SK-N-MC (cell line): ENCODE measurements around the gene VWCE.

ENCODE experiments used
- DNase-seq: peaks from one replicate; pipeline ENCODE4 v3.0.0-alpha.2; 2011; ENCODE audit warnings: low read depth, low spot score
- H3K27ac ChIP-seq: fragments of 200-600 bp; sonication (generic); 2 replicates; pipeline ENCODE4 v1.5.1; 2016; ENCODE audit warnings: mixed run types
- H3K36me3 ChIP-seq: fragments of 200-600 bp; sonication (generic); 2 replicates; pipeline ENCODE4 v1.6.1; 2017; ENCODE audit warnings: antibody characterized with exemption, low read length, mixed read lengths; ENCODE audit not compliant: insufficient read depth
- H3K4me3 ChIP-seq: fragments of 200-600 bp; sonication (generic); 2 replicates; pipeline ENCODE4 v1.5.1; 2016
- H3K9ac ChIP-seq: fragments of 200-600 bp; sonication (generic); 2 replicates; pipeline ENCODE4 v1.8.0; 2017; ENCODE audit warnings: mixed run types, mixed read lengths; ENCODE audit not compliant: insufficient read length
- H3K9me3 ChIP-seq: fragments of 200-600 bp; sonication (generic); 2 replicates; pipeline ENCODE4 v1.6.1; 2017; ENCODE audit warnings: low read depth, mild to moderate bottlenecking, antibody characterized with exemption, low read length, moderate library complexity, mixed read lengths
- EZH2 ChIP-seq: fragments of 200-600 bp; sonication (generic); IDR thresholded peaks from one replicate; pipeline ENCODE4 v1.6.1; 2017; ENCODE audit warnings: antibody characterized with exemption
- FOXP2 ChIP-seq: optimal IDR thresholded peaks from 2 replicates; pipeline ENCODE3; 2011; ENCODE audit warnings: mild to moderate bottlenecking, moderate library complexity; ENCODE audit not compliant: insufficient read depth; ENCODE audit errors: extremely low read length, control extremely low read depth
- POLR2AphosphoS5 ChIP-seq: IDR thresholded peaks from 2 replicates; pipeline ENCODE4 v1.6.1; 2012; ENCODE audit warnings: mild to moderate bottlenecking, low read depth, low read length, borderline replicate concordance

VWCE gene

DNA sequence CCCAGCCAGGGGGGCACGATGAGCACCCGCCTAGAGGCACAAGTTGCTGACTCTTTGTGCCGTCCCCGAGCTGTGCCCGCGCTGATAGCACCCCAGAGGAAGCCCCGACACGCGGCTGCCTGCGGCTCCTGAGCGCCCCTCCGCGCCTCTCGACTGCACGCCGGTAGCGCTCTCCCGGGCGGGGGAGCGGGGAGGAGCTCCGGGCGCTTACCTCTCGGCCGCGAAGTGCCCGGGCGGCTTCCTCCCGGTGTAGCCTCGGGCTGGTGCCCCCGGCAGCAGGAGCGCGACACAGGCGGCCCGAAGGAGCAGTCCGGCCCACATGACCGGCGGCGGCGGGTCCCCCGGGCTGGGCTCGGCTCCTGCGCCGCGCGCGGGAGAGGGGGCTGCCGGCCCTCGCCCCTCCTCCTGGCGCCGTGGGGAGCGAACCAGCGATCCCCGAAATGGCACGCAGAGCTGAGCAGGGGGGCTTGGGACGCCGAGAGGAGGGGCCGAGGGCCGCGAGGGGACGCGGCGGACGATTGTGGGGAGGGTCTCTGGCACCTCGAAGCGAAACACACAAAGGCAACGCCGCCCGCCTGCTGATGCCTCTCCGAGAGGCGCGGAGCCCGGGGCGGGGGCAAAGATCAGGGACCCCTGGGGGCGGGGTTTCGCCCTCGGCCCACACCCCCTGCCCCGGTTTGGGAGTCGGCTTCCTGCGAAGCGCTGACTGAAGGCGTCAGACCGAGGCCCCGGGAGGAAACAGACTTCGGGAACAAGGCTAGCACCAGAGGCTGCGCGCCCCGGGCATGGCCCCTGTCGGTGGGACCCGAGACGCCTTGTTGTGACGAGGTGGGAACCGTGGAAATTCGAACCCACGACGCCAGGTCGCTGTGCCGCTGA is at the start of gene VWCE:
Gene VWCE, minus strand, starts transcription at position 600 of the 879 bp plus-strand sequence. Its CDS starts 279 bp downstream, at position 321.
- peak within 1 kb of the TSS; percentile 90 for H3K9ac ChIP-seq
- no peak for TF ChIP-seq EZH2
- peak; percentile 57; the same call in 1 of the 2 replicates for TF ChIP-seq POLR2AphosphoS5
- H3K36me3 ChIP-seq: peaks cover 6% of the 10 kb centered on the region; the same call in 1 of the 2 replicates
- peak within 1 kb of the TSS; percentile 19; the same call in 1 of the 2 replicates for H3K27ac ChIP-seq
- peak within 1 kb of the TSS; percentile 93 for H3K4me3 ChIP-seq
- DNase-seq: no peak
- H3K9me3 ChIP-seq: no peaks in the 10 kb centered on the region

DNA sequence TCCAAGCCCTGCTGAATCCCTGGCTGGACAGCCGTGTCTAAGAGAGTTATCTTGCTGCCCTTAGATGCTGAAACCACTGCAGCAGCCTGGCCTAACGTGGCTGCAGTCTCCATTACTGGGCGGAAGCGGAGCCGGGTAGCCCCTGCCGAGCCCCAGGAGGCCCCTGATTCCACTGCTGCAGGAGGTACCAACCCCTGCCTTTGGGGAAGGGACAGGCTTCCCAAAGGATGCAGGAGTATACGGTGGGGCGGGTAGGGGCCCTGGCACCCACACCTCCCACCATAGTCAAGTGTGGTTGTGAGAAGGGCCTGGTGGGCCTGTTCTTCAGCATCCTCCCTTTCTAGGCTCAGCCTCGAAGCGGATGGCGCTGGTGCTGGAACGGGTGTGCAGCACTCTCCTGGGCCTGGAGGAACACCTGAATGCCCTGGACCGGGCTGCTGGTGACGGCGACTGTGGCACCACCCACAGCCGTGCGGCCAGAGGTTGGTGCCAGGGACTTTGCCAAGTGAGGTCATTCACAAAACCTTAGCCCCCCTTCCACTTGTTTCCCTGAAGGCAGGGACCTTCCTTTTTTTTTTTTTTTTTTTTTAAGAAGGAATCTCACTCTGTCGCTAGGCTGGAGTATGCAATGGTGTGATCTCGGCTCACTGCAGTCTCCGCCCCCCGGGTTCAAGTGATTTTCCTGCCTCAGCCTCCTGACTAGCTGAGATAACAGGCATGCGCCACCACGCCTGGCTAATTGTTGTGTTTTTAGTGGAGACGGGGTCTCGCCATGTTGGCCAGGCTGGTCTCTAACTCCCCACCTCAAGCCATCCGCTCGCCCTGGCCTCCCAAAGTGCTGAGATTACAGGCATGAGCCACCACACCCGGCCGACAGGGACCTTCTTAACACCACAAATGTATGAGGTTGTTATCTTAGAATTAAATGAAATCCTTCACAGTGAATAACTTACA is 49.0 kb upstream of the VWCE start:
- Histone ChIP-seq H3K9ac (no peak overlapping the region), H3K36me3 (no peaks in the 10 kb centered on the region; the same call in 1 of the 2 replicates)

DNA sequence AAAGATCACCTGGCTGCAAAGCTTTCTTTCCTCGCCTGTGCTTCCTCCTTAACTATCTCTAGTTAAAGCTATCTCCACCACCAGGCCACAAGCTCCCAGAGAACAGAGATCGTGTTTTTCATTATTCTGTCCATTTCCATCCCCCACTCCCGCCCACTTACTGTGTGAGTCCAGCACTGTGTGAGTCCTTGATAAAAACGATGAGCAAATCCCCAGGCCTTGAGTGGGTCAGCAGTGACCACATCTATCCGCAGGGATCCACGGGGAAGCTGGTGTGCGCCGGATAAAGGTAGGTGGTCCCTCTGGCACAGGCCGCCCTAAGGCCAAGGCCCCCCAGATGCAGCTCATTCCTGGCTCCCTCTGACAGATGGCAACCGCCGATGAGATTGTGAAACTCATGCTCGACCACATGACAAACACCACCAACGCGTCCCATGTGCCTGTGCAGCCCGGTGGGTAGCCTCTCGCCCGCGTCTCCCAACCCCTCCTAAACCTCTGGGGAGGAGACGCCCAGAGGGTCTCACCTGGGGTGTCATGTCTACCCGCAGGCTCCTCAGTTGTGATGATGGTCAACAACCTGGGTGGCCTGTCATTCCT is 47.2 kb upstream of the VWCE start:
- no peak for DNase-seq
- H3K27ac ChIP-seq: no peak overlapping the region
- H3K9me3 ChIP-seq: no peaks in the 10 kb centered on the region
- no peak overlapping the region for H3K4me3 ChIP-seq
- TF ChIP-seq POLR2AphosphoS5 (no peak), FOXP2 (no peak), EZH2 (no peak)
- H3K9ac ChIP-seq: no peak overlapping the region
- no peaks in the 10 kb centered on the region for H3K36me3 ChIP-seq

More for the DNA sequence above, 49.0 kb upstream of the VWCE start:
- TF ChIP-seq EZH2 (no peak), FOXP2 (no peak), POLR2AphosphoS5 (no peak)
- Histone ChIP-seq H3K4me3 (no peak overlapping the region), H3K9me3 (no peaks in the 10 kb centered on the region), H3K27ac (no peak overlapping the region)
- DNase-seq: no peak

DNA sequence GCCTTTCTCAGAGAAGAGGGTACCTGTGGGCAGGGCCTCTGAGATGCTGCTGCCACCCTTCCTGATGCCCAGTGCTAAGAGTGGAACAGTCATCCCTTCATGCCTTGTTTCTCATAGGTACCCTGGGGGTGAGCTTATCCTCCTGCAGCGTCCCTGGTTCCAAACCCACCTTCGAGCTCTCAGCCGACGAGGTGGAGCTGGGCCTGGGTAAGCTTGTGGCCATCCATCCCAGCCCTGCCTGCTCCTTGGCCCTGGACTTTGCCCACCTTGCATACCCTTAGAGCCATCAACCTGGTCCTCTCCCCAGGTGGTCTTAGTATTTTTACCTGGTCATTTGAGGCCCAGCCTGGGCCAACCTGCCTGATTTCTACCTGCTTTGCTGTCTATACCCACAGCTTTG is 46.6 kb upstream of the VWCE start:
- H3K4me3 ChIP-seq: no peak overlapping the region
- H3K9ac ChIP-seq: no peak overlapping the region
- no peak for TF ChIP-seq FOXP2
- no peak for TF ChIP-seq POLR2AphosphoS5
- TF ChIP-seq EZH2: no peak
- DNase-seq: no peak
- no peaks in the 10 kb centered on the region for H3K9me3 ChIP-seq
- H3K27ac ChIP-seq: no peak overlapping the region
- no peaks in the 10 kb centered on the region for H3K36me3 ChIP-seq

DNA sequence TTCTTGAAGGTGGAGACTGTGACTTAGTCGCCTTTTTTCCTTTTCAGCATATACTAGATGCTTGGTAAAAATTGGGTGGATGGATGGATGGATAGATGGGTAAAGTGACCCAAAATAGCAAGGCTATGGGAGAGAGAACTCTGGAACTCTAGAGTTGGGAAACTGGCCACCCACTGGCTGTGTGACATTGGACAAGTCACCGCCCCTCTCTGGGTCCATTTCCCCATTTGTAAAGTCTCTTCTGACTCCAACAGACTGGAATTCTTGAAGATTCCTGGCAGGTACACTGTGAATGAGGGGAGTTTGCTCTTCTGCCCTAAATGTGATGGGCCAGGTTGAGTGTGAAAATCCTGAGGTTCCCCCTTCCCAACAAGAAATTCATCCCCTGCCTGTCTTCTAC is 45.9 kb upstream of the VWCE start:
- H3K9ac ChIP-seq: no peak overlapping the region
- TF ChIP-seq EZH2: no peak
- TF ChIP-seq POLR2AphosphoS5: no peak
- no peak for TF ChIP-seq FOXP2
- H3K36me3 ChIP-seq: no peaks in the 10 kb centered on the region
- no peaks in the 10 kb centered on the region for H3K9me3 ChIP-seq
- no peak for DNase-seq
- no peak overlapping the region for H3K4me3 ChIP-seq
- H3K27ac ChIP-seq: no peak overlapping the region

DNA sequence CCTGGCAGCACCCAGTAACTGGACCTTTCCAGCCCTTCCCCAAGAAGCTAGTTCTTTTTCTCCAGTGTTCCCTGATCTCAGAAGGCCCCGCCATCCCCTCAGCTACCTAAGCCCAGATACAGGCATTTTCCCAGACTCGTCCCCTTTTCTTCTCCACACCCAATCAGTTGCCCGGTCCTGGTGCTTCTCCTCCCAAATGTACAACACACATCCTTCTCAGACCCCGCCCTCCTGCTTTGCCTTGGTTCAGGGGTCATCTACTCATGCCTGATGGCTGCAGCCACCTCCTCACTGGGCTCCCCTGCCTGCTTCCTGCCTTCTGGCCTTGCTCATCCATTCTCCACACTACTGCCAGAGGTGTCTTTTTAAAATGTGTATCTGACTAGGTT is 44.4 kb upstream of the VWCE start:
- Histone ChIP-seq H3K9me3 (no peaks in the 10 kb centered on the region), H3K4me3 (no peak overlapping the region), H3K36me3 (no peaks in the 10 kb centered on the region), H3K27ac (no peak overlapping the region), H3K9ac (no peak overlapping the region)
- no peak for TF ChIP-seq EZH2
- no peak for TF ChIP-seq FOXP2
- no peak for TF ChIP-seq POLR2AphosphoS5
- no peak for DNase-seq

GRCh38 chr11:61338783-61339489 is 43.8 kb upstream of the VWCE start:
- Histone ChIP-seq H3K9ac (no peak overlapping the region), H3K9me3 (no peaks in the 10 kb centered on the region), H3K36me3 (no peaks in the 10 kb centered on the region), H3K4me3 (no peak overlapping the region), H3K27ac (no peak overlapping the region)
- TF ChIP-seq FOXP2 (no peak), EZH2 (no peak), POLR2AphosphoS5 (no peak)
- no peak for DNase-seq
